ENCODE data around the gene BANP.

GRCh38 chr16:88026964-88027938, 76.0 kb downstream of the BANP start:
- no peak for TF ChIP-seq POLR2A (IDR thresholded peaks at IDR 0.05)
- no peak for TF ChIP-seq CTCF (IDR thresholded peaks at IDR 0.05)
- no peak for TF ChIP-seq POLR2AphosphoS5 (IDR thresholded peaks at IDR 0.05)

All from breast epithelium (tissue), 3 donors.